Activated CD8-positive, alpha-beta memory T cell treated with anti-CD3 and anti-CD28 coated beads, Interleukin-2, amount 50 U/mL, for 1 hour (primary cell): ENCODE data around the gene CCNT1.
"Not testable (repeated sequence)": the region's sequence is repeated elsewhere in the genome, so short reads cannot be mapped to it uniquely, and the experiment has no call there.

ENCODE experiments used
- DNase-seq: peaks from one replicate; pipeline ENCODE4 v3.0.0-alpha.2; 2020; ENCODE audit errors: extremely low read depth

The CCNT1 gene

DNA sequence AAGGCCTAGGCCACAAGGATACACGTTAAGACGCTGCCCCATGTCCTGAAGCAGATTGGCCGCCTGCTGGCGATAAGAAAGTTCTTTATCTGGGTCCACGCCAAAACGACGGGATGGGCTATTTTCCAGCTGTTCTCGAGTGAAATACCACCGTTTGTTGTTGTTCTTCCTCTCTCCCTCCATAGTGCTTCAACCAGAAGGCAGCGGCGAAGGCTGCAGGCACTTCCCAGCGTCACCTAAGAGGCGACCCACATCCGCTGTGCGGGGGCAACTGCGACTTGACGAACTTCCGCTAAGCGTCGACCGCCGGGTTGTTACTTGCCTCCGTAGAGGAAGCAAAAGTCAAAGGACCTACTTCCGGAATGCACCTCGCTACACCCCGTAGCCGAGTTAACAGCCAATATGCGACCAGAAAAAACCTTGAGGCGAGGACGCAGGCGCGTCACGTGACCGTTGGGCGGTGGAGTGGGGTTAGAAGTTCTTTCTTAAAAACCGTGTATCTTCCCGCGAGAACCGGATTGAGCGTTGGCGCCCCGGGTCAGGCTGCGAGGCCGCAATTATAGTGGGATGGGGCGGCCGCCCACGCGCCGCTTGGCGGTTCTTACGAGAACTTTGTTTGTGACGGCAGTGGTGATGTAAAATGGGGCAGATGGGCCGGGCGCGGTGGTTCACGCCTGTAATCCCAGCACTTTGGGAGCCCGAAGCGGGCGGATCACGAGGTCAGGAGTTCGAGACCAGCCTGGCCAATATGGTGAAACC, at the start of gene CCNT1:
Gene CCNT1 (minus strand): TSS at position 215 of the 759 bp plus-strand sequence. CDS start 32 bp downstream, at position 183.
- peak; percentile 96 for DNase-seq

DNA sequence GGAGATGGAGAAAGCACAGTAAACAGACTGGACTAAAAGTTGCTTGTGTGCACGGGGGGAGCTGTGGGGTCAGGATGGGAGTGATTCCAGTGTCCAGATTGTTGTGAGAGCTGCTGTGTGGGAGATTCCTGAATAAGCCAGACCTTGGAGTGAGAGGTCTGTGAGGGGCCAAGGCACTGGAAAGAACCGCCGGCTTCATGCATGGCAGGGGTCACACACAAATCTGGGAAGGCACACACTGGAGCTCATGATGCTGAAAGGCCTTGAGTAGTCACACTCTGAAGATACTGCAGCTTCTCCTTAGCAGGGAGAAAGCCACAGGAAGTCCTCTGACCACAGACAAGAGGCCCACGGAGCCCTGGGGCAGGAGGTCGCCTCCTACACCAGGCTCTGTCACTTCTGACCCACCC, 49.3 kb upstream of the CCNT1 start:
- no peak for DNase-seq

DNA sequence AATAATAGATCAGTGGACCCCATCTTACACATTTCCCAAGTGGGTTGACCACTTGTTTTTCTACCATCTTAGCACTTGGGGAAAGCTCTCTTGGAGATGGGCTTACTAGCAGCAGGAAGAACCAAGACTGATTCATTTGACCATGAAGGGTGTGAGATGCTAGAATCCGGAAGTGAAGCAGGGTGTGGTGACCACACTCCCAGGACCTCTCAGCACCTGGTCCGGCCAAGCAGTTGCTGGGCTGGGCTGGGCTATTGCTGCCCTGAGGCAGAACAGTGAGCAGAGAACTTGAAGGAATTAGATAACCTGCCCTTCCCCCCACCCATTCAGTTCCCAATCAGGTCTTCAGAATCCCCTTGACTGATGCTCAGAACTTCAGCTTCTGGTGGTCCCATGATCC, 48.0 kb upstream of the CCNT1 start:
- no peak for DNase-seq

DNA sequence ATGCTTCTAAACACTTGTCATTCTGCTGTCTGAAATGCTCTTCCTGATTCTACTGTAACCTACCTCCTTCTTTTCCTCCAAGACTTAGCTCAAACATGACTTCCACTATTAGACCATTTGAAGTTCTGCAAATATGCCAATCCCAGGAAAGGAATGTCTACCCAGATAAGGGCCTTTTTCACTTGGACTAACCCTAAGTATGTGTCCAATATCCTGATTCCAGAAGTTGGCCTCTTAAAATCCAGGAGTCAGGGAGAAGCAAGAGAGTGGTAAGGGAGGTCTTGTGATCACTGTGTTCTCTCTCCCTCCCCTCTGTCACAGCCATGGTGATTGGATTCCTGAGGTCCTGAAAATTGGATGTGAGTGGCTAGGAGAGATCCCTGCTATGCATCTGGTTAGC, 42.2 kb upstream of the CCNT1 start:
- no peak for DNase-seq

DNA sequence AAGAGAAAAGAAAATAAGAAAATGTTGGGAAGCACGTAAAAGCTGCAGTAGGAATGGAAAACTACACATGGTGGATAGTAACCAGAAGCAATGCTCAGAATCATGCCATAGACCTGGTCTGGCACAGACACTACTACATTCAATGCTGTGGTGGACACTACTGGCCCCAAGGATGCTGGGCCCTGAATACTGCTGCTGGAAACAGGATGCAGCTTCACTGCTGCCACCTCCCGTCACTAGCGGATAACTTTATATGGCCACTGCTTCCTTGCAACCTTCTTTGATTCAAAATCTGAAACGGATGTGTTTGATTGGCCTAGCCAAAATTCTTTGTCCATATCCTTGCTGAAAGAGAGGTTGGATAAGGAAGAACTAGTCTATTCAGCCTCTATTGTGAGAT, 41.7 kb upstream of the CCNT1 start:
- DNase-seq = no peak

DNA sequence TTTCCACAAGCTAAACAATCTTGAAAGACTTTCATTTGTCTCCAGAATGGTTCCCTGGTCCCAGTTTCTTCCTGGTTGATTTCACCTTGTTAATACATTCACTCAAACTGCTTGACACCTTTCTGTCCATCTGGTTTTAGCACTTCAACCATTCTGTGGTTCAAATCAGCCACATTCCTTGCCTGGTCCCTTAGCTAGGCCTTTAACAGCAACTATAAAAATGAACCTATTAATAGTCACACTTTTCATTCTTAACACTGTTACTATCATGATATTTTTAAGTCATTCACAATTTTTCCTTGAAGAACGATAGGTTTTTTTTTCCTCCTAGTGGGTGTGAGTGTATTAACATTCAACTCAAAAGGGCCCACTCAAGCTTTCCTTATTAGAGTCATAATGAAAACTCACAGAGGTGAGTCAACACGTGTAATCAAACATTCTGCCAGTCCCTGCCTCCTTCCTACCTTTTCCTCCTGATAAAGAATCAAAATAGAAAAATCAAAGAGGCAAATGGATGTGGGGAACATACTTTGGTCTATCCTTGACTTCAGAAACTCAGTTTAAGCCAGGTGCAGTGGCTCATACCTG, 34.4 kb upstream of the CCNT1 start:
- no peak for DNase-seq

DNA sequence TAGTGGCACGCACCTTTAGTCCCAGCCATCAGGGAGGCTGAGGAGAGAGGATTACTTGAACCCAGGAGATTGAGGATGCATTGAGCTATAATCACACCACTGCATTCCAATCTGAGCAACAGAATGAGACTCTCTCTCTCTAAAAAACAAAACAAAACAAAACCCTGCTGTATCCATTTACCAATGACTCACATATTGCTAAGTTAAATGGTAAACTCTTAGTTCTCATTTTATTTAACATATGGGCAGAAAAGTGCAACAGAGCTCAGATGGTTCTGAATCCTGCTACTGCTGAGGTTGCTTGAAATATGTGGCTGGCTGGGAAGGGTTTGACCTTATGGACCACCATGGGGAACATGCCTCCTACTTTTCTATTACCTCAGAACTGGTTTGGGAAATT, 33.7 kb upstream of the CCNT1 start:
- DNase-seq = no peak

DNA sequence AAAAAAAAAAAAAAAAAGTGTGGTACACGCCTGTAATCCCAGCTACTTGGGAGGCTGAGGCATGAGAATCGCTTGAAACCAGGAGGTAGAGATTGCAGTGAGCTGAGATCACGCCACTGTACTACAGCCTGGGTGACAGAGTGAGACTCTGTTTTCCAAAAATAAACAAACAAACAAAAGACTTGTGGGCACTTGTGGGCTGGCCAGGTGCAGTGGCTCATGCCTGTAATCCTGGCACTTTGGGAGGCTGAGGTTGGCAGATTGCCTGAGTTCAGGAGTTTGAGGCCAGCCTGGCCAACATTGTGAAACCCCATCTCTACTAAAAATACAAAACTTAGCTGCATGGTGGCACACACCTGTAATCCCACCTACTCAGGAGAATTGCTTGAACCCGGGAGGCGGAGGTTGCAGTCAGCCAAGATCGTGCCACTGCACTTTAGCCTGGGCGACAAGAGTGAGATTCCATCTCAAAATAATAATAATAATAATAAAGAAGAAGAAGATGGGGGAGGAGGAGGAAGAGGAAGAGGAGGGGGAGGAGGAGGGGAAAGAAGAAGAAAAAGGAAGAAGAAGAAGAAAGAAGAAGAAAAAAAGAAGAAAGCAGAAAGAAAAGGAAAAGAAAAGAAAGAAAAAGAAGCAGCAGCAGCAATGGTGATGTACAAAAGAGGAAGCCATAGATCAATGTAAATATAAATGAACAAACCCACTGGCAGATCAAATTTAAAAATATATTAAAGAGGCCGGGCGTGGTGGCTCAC, 27.9 kb upstream of the CCNT1 start:
- no peak for DNase-seq

DNA sequence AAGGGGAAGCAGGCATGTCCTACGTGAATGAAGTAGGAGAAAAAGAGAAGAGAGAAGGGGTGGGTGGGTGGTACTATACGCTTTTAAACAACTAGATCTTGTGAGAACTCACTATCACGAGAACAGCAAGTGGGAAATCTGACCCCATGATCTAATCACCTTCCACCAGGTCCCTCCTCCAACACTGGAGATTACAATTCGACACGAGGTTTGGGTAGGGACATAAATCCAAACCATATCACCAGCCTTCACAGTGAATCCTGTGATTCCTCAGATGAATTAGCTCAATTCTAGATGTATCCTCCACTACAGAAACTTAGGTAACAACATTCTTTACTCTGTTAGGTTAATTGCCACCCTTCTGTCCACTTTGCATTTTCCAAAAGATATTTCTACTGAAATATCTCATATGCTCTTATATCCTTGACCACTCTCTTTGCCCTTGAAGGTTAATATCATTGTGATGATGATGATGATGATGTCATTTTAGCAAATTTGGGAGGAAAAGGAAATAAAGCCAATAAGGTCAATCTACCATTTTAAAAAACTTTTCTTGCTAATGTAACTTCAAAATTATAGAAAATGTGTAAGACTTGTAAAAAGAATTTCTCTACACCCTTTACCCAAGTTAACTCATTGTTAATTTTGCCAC, 23.2 kb upstream of the CCNT1 start:
- DNase-seq = no peak

DNA sequence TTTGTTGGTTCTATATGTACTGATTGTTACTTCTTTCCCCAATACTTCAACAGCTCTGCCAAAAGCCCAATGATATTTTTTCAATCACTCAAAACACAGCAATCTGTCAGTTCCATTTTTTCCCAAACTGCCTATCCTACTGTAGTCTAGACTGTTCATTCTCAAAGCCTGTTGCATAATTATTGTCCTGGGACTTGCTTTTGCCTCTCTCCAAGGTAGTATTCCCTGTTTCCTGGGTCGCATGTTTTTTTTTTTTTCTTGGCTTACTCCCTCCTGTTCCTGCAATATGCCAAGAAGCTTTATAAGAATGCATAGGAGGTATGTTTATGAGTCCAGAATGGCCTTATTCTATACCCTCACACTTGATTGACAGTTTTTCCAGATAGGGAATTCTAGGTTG, 19.9 kb upstream of the CCNT1 start:
- no peak for DNase-seq

DNA sequence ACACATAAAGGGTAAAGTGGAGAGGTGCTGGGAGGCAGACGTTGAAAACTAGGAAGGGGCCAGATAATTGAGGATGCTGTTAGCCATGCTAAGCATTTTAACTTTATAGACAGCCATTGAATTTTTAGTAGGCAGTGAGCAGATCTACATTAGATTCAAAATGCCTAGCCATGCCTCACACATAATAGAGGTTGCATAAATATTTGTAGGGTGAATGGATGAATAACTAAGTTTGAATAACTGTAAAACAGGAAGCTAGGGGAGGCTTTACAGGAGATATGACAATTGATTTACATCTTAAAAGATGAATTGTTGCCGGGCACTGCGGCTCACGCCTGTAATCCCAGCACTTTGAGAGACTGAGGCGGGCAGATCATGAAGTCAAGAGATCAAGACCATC, 12.3 kb upstream of the CCNT1 start:
- no peak for DNase-seq

DNA sequence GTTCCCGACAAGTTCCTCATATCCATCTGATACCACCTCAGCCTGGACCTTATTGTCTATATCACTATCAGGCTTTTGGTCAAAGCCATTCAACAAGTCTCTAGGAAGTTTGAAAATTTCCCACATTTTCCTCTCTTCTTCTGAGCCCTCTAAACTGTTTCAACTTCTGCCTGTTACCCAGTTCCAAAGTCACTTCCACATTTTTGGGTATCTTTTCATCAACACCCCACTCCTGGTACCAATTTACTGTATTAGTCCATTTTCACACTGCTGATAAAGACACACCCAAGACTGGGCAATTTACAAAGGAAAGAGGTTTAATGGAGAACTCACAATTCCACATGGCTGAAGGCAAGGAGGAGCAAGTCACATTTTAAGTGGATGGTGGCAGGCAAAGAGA, 4.2 kb upstream of the CCNT1 start:
- not testable (repeated sequence) for DNase-seq

DNA sequence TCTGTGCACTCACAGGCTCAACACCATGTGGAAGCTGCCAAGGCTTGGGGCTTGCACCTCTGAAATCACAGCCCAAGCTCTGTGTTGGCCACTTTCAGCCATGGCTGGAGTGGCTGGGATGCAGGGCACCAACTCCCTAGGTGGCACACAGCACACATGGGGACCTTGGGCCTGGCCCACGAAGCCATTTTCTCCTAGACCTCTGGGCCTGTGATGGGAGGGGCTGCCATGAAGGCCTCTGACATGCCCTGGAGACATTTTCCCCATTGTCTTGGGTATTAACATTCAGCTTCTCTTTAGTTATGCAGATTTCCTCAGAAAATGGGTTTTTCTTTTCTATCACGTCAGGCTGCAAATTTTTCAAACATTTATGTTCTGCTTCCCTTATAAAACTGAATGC, 3.7 kb upstream of the CCNT1 start:
- not testable (repeated sequence) for DNase-seq

DNA sequence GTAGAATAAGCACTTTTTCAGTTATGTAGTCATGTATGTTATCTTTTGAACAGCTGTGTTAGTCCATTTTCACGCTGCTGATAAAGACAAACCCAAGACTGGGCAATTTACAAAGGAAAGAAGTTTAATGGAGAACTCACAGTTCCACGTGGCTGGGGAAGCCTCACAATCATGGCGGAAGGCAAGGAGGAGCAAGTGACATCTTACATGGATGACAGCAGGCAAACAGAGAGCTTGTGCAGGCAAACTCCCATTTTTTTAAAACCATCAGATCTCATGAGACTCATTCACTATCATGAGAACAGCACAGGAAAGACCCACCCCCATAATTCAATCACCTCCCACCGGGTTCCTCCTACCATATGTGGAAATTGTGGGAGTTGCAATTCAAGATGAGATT, 2.5 kb upstream of the CCNT1 start:
- DNase-seq = not testable (repeated sequence)

DNA sequence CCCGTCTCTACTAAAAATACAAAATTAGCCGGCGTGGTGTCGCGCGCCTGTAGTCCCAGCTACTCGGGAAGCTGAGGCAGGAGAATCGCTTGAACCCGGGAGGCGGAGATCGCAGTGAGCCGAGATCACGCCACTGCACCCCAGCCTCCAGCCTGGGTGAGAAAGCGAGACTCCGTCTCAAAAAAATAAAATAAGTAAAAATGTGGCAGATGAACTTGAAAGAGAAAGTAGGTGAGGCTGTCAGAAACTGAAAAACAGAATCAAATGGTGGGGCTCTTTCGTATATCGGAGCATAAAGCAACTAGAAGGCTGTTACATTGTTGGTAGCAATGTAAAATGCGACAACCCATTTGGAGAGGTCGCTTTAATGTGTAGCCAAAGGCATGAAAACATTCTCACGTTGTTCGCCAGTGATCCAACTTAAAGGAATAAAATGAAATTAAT, 767 bp upstream of the CCNT1 start:
- no peak for DNase-seq

DNA sequence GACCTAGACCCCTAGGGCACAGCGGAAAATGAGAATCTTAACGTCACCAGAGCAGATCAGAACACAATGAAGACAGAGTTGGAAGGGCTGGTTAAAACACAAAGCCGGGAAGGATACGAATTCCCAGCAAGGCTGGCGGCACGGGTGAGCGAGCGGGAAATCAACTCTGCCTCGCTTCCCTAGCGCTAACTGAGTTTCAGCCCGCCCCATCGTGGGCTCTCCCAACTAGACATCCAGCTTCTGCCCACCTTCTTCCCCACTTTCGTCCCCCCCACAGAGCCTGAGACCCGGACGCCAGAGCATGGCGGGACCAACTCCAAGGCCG, 377 bp downstream of the CCNT1 start:
- DNase-seq = no peak

DNA sequence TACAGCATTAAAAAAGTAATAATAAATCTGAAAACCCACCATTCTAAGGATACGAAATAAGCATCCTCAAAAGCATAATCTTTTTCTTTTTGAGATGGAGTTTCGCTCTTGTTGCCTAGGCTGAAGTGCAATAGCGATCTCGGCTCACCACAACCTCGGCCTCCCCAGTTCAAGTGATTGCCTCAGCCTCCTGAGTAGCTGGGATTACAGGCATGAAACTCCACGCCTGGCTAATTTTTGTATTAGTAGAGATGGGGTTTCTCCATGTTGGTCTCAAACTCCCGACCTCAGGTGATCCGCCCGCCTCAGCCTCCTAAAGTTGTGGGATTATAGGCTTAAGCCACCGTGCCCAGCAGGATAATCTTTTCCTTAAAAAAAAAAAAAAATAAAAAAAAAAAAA, 4.3 kb downstream of the CCNT1 start:
- DNase-seq = no peak

DNA sequence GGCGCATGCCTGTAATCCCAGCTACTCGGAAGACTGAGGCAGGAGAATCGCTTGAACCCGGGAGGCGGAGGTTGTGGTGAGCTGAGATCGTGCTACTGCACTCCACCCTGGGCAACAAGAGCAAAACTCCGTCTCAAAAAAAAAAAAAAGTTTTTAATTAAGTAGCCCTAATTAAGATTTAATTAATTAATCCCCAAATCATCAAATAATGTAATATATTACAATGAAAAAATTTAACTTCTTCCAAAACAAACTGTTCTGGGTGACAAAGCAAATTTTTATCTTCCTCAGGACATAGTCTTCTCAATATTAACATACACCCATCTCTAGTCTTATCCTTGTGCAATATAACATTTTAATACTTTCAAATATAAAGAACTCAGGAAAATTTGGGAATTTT, 17.7 kb downstream of the CCNT1 start:
- DNase-seq = not testable (repeated sequence)

DNA sequence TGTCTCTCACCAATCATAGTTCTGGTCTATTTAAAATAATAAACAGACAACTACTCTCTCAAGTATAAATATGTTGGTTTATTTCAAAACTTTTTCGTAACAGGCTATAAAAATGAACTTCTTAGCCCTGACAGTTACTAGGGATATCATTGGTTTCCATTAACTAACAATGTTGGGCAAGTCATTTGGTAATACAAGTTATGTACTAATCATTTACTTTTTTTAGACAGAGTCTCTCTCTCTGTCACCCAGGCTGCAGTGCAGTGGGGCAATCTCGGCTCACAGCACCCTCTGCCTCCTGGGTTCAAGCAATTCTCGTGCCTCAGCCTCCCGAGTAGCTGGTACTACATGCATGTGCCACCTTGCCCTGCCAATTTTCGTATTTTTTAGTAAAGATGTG, 19.9 kb downstream of the CCNT1 start:
- no peak for DNase-seq

DNA sequence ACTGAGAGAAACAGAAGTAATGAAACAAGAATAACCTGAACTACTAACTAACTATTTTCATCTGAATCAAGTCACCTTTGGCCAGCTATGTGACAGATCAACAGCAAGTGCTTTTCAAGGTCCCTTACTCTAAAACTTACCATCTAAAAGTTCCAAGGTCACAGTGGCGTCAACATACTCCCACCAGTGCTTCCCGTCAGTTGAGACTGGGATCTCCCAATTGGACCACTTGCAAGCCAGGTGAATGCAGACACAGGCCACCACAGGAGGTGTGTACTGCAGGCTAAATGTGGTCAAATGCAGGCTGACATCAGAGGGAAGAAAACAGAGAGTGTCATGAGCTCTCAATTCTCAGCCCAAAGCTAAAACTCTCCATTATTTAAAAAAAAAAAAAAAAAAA, 20.6 kb downstream of the CCNT1 start:
- DNase-seq = no peak

DNA sequence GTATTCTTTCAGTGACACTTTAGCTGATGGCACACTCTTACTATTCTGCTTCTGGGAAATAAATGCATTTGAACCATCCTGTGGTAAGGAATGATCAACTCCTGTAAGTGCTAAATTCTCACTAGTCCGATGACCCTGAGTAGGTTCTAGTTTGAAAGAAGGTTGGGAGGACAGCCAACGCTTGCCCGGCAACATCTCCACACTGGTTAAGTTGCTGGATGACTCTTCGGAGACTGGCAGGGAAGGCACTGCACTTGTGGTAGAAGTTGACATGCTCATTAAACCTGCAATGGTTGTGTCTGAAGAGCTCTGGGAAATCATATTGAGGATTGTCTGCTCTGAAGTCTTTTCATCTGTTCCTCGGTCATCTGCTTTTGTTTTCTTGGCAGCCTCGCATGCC, 22.5 kb downstream of the CCNT1 start:
- no peak for DNase-seq

DNA sequence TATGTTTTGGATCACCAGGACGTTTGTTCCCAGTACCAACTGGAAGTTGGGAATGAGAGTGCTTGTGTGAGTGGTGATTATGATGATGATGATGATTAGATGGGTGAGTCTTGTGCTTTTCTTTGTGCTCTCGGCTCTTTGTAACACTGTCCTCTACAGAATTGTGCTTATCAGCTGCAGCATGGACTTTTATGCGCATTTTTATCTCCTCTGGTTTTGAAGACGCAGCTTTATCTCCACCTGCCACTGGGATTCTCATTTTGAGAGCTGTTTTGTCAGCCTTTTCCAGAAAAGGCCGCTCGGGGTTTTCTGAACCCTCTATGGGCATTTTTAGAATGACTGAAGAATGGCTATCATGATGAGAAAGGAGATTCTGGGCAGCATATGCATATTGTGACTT, 22.9 kb downstream of the CCNT1 start:
- no peak for DNase-seq
